Heart right ventricle (tissue), 16 donors: Measurements from ENCODE around the gene DLX1. TPM values are rescaled to one million over a fixed set of nuclear protein-coding genes. Genes with fewer than 3 reads are reported as not detected.

ENCODE experiments used
- ATAC-seq, 8 donors: fragments of 200-7000 bp; cut with Tn5 transposase; one replicate each; pipeline ENCODE4 v1.9.1; 2020; ENCODE audit warnings: mild to moderate bottlenecking in 8 of 8, moderate library complexity in 8 of 8, moderate number of reproducible peaks in 1 of 8
- DNase-seq, 2 donors: peaks; one replicate each; pipeline ENCODE4 v3.0.0-alpha.2; 2020
- H3K27ac ChIP-seq, 10 donors: fragments of 200-600 bp; sonication (generic) in 2 of 10; one replicate each; pipeline versions ENCODE4 v1.5.0 to v1.8.0; 2020 to 2022; ENCODE audit warnings: mild to moderate bottlenecking in 3 of 10
- H3K27me3 ChIP-seq, 7 donors: fragments of 200-600 bp; one replicate each; pipeline ENCODE4 v1.8.0; 2021 to 2022; ENCODE audit warnings: mild to moderate bottlenecking in 2 of 7
- H3K36me3 ChIP-seq, 9 donors: fragments of 200-600 bp; sonication (generic) in 1 of 9; one replicate each; pipeline versions ENCODE4 v1.5.0 to v1.8.0; 2020 to 2022; ENCODE audit warnings: mild to moderate bottlenecking in 2 of 9
- H3K4me1 ChIP-seq, 9 donors: fragments of 200-600 bp; sonication (generic) in 1 of 9; one replicate each; pipeline versions ENCODE4 v1.5.0 to v1.8.0; 2020 to 2022; ENCODE audit warnings: mild to moderate bottlenecking in 4 of 9
- H3K4me3 ChIP-seq, 10 donors: fragments of 200-600 bp; sonication (generic) in 2 of 10; one replicate each; pipeline versions ENCODE4 v1.5.0 to v1.8.0; 2020 to 2022; ENCODE audit warnings: mild to moderate bottlenecking in 7 of 10, moderate library complexity in 2 of 10
- H3K9me3 ChIP-seq, 11 donors: fragments of 200-600 bp in 10 of 11; sonication (generic) in 2 of 11; one replicate each; pipeline versions ENCODE4 v1.5.0 to v1.8.0; 2013 to 2022; ENCODE audit warnings: mild to moderate bottlenecking in 2 of 11, control low read depth in 1 of 11, moderate library complexity in 1 of 11
- WGBS, 2 donors: extraction: QIAGEN DNeasy Blood & Tissue Kit; methylation state at CpG; one replicate each; pipeline ENCODE4 v1.1.7; 2013; ENCODE audit warnings: inconsistent platforms in 1 of 2; 5-methylcytosine and 5-hydroxymethylcytosine counted together
- intact Hi-C, 10 donors: fragments of 100-400 bp; cut with DNase I; formaldehyde crosslinking; loops; one replicate each; pipeline versions ENCODE4 v1.11.1 to v1.14.2; 2022
- polyA plus RNA-seq, 2 donors: library from polyadenylated mRNA; stranded (reverse); fragments of 200-250 nt; gene quantifications; one replicate each; pipeline ENCODE4 v1.2.3, GENCODE V29; 2013
- total RNA-seq, 10 donors: library from RNA; stranded (reverse); fragmentation: NEBNext Ultra II Directional in 3 of 10; extraction: Animal tissue kit (Norgen Biotek cat#: 25700) in 3 of 10; gene quantifications; one replicate each; pipeline versions ENCODE4 v1.2.1 to v1.2.4, GENCODE V29; 2021 to 2023
- TF ChIP-seq, protein P1 (sequence below), 9 donors: fragments of 200-600 bp; sonication (generic) in 2 of 9; IDR thresholded peaks; one replicate each; pipeline versions ENCODE4 v1.5.0 to v1.8.0; 2021 to 2022; ENCODE audit warnings: antibody characterized with exemption in 9 of 9, mild to moderate bottlenecking in 5 of 9, moderate library complexity in 1 of 9
- donor health status: Arrhythmogenic right ventricular cardiomyopathy.
- donor health status: ischemic (EF 13 %, LVEDD 7.1; RV severe dilation, severe dysfunction).
- donor health status: healthy with polysubstance abuse.
- donor health status: DM: no; HTN: yes; CAD: no.
- donor health status: DM: no; HTN: no; CAD: no.
- donor health status: ischemic (EF 25% LVEDD 6.9; RV normal size, moderate dysfunction).
- donor health status: ischemic (EF 25% LVEDD 5.7; RV mildly dilated, moderate dysfunction).
- donor health status: healthy.
- donor health status: DM: yes; HTN: yes; CAD: no.
- donor health status: Ischemic cardiomyopathy.
- donor health status: ischemic (EF 35%, LVEDD 5.7; RV mildly dilated, moderate dysfunction).
- donor health status: nonischemic (EF 11% LVEDD 7.7; RV severe dilation, severe dysfunction).
- donor health status: DM: yes; HTN: yes; CAD: no.
- donor health status: PGD.
- donor health status: ischemic (EF 29% LVEDD 5.4; RV normal size, mild dysfunction).
- donor health status: nonischemic (EF 23%, LVEDD 6.1; RV moderate dilation, normal function).

Gene DLX1
- total and polyA plus RNA-seq, 12 donors: 0.10 to 0.41 TPM; not detected in 10

DNA sequence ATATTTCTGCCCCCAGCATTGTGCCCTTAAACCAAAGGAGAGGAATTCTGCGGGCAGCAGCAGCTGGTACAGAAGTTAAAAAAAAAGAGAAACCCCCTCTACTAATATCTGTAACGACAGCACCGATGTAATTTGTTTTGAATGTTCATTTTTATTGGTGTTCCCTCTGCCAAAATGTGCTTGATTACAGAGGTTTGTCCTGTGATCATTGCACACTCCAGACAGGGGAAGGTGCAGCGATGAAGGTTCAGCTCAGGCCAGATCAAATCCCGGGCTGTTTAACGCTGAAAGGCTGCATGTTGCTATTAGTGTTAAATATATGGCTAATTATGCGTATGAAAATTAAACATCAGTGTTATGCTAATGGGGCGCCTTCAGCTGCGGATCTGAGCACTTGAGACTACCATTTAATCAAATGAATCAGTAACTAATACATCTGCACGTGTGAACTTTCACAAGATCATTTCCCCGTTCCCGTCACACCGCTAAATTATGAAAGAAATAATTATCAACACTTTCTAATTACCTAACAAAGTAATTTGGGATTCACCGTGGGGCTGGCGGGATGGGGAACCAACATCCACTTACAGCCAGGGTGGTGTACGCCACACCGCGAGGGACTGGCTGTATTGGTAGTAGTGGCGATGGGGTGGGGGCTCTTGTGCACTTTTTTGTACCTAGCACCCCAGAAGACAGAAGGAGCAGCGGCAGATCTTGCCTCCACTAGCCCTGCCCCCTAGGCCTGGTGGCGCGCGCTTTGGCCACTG lies 1.5 kb upstream of the DLX1 start:
- intact Hi-C loops: no loop called here
- TF ChIP-seq, protein P1, sequence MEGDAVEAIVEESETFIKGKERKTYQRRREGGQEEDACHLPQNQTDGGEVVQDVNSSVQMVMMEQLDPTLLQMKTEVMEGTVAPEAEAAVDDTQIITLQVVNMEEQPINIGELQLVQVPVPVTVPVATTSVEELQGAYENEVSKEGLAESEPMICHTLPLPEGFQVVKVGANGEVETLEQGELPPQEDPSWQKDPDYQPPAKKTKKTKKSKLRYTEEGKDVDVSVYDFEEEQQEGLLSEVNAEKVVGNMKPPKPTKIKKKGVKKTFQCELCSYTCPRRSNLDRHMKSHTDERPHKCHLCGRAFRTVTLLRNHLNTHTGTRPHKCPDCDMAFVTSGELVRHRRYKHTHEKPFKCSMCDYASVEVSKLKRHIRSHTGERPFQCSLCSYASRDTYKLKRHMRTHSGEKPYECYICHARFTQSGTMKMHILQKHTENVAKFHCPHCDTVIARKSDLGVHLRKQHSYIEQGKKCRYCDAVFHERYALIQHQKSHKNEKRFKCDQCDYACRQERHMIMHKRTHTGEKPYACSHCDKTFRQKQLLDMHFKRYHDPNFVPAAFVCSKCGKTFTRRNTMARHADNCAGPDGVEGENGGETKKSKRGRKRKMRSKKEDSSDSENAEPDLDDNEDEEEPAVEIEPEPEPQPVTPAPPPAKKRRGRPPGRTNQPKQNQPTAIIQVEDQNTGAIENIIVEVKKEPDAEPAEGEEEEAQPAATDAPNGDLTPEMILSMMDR (IDR thresholded peaks at IDR 0.05): no peak
- peaks cover 10 to 82% (median 41%) of the 10 kb centered on the region in 9 donors for H3K4me1 ChIP-seq
- peaks cover 63 to 100% (median 100%) of the 10 kb centered on the region in 7 donors for H3K27me3 ChIP-seq
- H3K36me3 ChIP-seq: peaks cover 0 to 7% (median 0%) of the 10 kb centered on the region in 9 donors
- H3K4me3 ChIP-seq: peak overlapping the region in 3 of 10 donors; percentile 17 to 62 (median 56)
- 7 to 12% methylated on average over 23 of the region's 23 CpGs for WGBS, 2 donors
- no peak for ATAC-seq
- H3K9me3 ChIP-seq: no peaks in the 10 kb centered on the region
- DNase-seq: no peak
- no peak overlapping the region for H3K27ac ChIP-seq

DNA sequence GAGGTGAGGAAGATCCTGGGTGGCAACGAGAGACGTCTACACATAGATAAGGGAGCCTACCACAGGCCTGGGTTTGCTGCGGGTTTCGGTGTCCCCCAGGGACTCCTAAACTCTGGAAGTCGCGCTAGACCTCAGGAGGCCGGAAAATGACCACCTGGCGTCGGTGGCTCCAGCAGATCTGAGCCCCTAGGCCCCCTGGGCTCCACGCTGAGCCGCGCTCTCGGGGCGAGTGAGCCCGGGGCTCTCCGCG lies 987 bp upstream of the DLX1 start:
- Histone ChIP-seq H3K9me3 (no peaks in the 10 kb centered on the region), H3K27ac (no peak overlapping the region), H3K36me3 (peaks cover 0 to 7% (median 0%) of the 10 kb centered on the region in 9 donors), H3K27me3 (peaks cover 68 to 100% (median 100%) of the 10 kb centered on the region in 7 donors), H3K4me3 (peak overlapping the region in 7 of 10 donors; percentile 17 to 62 (median 49)), H3K4me1 (peaks cover 10 to 83% (median 41%) of the 10 kb centered on the region in 9 donors)
- ATAC-seq: no peak
- intact Hi-C loops: no loop called here
- DNase-seq: no peak
- WGBS, 2 donors: 2 to 4% methylated on average over 17 of the region's 17 CpGs
- TF ChIP-seq, protein P1 (IDR thresholded peaks at IDR 0.05): no peak

DNA sequence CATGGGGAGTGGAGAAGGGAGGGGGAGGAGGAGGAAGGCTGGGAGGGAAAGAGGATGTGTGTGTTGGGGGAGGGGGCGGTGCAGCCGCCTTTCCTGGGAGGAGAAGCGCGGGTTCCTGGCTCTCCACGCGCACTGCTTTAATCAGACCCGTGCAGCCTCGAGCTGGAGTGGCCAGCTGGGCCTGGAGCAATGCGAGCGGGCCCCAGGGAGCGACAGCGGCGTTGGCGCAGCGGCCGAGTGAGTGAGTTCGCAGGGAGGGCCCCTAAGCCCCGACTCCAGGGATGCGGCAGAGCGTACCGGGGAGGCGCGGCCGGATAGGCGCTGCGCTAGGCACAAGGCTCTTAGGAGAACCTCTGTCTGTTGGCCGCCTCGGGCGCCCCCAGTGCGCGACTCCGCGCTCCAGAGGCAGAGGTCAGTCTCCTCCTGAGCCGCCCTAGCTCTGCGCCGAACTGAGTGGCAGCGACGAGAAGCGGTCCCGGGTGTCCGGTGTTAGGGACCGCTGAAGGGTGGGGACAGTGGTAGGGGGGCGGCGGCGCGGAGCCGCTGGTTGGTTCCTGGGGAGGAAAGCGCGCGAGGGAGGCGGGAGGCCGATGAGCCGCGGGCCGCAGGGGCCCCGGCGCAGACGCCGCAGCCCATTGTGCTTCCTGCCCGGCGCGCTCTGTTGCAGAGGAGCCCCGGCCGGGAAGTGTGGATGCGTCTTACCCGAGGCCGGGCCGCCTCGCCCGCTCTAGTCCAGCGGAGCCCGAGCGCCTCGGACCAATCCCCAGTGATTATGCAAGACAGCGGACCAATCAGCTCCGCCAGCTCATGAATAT lies 455 bp upstream of the DLX1 start:
- intact Hi-C loops: no loop called here
- peaks cover 72 to 100% (median 100%) of the 10 kb centered on the region in 7 donors for H3K27me3 ChIP-seq
- peak overlapping the region; percentile 17 to 62 (median 48) for H3K4me3 ChIP-seq
- DNase-seq (peak; percentile 67 to 70), ATAC-seq (peak; percentile 83 to 94 (median 86))
- no peaks in the 10 kb centered on the region for H3K9me3 ChIP-seq
- no peak overlapping the region for H3K27ac ChIP-seq
- H3K36me3 ChIP-seq: peaks cover 0 to 7% (median 0%) of the 10 kb centered on the region in 9 donors
- peaks cover 10 to 83% (median 41%) of the 10 kb centered on the region in 9 donors for H3K4me1 ChIP-seq
- 0 to 1% methylated on average over 66 to 76 of the region's 76 CpGs for WGBS, 2 donors
- TF ChIP-seq, protein P1 (IDR thresholded peaks at IDR 0.05): peak in 1 of 9 donors; percentile 4
